HG02870 (cell line): ENCODE measurements around the gene ATP2C1.
"Not testable (repeated sequence)": the region's sequence is repeated elsewhere in the genome, so short reads cannot be mapped to it uniquely, and the experiment has no call there.

Experiments used
- ATAC-seq: cut with Tn5 transposase; IDR thresholded peaks from one replicate; pipeline ENCODE4 v1.9.1; 2021; ENCODE audit warnings: mild to moderate bottlenecking, moderate library complexity; ENCODE audit not compliant: unreplicated experiment

The ATP2C1 gene

DNA sequence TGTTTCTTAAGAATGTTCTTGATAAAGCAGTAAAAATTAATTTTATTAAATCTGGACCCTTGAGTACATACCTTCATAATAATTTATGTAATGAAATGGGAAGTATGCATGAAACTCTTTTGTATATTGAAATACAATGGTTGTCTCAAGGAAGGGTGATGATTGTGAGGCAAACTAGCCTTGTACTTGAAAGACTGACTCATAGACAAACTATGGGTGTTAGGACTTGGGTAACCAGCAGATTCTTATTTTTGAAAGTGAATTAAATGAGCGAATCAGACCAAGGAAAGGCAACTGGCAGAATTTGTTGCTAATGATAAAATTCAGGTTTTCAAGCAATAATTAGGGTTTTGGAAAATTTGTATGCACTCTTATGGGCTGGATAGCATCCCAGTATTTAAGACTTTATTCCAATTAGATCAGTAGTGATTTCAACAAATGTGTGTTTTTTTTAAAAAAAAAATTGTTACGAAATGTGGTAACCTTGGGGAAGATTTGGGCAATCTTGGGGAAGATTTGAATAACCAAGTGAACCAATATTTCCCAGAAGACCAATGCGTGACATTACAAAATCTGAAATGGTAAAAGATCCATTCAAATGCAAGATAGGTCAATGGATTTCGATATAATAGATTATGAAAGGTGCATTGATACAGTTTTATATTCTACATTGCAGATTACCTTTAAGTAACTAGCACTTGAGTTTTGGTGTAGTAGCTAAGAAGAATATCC is 42.0 kb downstream of the ATP2C1 start:
- no peak for ATAC-seq

- ATAC-seq, result no peak
Measured at GRCh38 chr3:130939753-130940152, 45.9 kb downstream of the ATP2C1 start.

DNA sequence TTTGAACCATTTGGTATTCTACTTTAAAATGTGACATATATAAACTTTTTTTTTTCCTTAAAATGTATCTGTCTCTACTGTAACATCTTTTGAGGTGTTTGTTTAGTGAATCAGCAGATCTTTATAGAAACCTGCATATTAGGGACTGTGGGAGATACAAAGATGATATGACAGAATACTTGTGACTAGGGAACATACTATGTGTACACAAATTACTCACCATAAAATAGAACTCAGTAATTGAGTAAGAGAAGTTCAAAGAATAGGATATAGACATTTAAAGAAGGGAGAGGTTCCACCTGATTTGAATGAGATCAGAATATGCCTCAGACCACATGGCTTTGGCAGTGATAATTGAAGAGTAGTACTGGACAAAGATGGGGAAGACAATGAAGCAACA is 47.9 kb downstream of the ATP2C1 start:
- no peak for ATAC-seq

- ATAC-seq, result no peak
Measured at GRCh38 chr3:130946882-130947281, 53.0 kb downstream of the ATP2C1 start.

DNA sequence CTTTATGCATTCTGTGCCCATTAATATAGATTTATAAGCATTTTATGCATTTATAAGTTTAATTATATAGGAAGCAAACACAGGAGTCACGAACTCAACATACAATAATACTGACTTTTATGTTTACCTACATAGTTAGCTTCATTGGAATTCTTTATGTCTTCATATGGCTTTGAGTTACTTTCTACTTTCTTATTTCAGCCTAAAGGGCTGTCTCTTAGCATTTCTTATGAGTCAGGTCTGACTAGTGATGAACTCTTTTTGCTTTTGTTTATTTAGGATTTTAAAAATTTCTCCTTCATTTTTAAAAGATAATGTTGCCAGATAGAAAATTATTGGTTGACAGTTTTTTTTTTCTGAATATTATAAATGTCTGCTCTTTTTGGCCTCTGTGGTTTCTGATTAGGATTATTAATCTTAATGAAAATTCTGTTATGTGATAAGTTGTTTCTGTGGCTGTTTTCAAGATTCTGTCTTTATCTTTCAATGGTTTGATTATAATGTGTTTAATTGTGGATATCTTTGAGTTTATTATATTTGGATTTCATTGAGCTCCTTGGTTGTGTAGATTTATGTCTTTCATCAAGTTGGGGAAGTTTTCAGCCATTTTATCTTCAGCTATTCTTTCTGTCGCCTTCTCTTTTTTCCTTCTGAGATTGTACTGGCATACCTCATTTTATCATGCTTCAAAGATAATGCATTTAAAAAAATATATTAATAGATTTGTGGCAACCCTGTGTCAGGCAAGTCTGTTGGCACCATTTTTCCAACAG is 54.3 kb downstream of the ATP2C1 start:
- no peak for ATAC-seq

DNA sequence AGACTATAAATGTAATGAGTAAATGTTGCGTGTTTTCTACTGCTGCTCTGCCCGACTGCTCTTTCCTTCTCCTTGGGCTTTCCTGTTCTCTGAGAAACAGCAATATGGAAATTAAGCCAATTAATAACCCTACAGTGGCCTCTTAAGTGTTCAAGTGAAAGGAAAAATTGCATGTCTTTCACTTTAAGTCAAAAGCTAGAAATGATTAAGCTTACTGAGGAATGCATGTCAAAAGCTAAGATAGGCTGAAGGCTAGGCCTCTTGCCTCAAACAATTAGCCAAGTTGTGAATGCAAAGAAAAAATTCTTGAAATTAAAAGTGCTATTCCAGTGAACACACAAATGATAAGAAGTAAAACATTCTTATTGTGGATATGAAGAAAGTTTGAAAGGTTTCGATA is 55.0 kb downstream of the ATP2C1 start:
- no peak for ATAC-seq

- no peak for ATAC-seq
Measured at GRCh38 chr3:130950124-130950523, 56.2 kb downstream of the ATP2C1 start.

DNA sequence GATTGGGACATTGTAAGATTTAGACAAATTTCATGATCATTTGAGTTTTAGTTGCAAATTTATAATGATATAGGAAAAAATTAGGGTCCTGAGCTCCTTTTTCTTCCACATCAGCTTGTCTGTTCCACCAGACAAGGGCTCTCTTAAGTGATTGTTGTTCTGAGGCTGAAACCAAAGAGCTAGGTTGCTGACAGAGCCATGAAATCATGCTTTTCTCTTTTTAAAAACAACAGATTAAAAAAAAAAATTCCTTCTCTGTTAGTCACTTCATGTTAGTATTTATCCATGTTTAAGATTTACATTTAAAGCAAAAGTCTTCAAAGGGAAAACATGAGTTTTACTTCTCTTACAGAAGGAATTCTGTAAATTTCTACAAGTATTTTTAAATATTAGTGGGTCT is 56.8 kb downstream of the ATP2C1 start:
- ATAC-seq, result no peak

DNA sequence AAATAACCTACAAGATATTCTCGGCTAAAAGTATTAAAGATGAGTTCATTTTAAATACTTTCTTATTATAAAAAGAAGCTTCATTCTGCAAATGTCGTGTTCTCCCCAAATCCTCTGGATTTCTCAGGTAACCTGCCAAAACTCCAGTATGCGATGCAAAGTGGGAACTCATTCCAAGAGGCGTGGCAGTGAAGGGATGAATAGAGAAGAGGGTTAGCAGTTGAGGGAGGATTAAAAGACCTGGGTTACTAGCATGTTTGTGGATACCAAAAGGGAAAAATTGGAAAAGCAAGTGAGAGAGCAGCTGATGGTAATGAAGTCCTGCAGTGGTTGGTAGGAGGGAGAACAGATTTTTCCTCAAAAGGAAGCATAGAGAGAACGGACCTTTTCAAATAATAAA is 61.6 kb downstream of the ATP2C1 start:
- no peak for ATAC-seq

- no peak for ATAC-seq
Measured at GRCh38 chr3:130956281-130956680, 62.4 kb downstream of the ATP2C1 start.

- ATAC-seq, result no peak
Measured at GRCh38 chr3:130956721-130957120, 62.8 kb downstream of the ATP2C1 start.

DNA sequence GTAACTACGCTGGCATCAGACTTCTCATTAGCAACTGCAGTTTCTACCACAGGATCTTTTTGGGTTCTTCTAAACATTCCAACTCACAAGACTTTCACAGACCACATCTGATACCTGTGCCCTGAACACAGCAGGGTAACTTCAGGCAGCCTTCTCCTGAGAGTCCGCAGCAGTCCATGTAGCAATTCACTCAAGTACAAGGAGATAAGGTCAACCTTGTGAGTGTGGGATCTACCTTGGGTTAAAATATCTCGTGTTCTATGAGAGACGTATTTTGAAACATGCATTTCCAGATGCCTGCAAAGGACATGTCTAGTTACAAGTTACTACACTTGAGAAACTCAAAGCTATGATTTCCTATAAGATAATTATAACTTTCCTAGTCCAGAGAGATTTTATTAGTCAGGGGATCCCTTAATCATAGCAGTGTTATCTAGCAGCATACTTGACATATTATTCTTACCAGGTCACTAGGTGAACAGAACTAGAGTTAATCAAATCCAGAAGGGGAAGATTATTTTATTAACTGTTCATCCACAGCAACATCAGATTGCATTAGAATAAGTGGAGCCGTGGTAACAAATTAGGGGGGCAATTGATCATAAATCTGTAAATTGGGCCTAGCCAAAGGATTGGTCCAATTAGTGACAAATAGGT is 66.4 kb downstream of the ATP2C1 start:
- no peak for ATAC-seq

DNA sequence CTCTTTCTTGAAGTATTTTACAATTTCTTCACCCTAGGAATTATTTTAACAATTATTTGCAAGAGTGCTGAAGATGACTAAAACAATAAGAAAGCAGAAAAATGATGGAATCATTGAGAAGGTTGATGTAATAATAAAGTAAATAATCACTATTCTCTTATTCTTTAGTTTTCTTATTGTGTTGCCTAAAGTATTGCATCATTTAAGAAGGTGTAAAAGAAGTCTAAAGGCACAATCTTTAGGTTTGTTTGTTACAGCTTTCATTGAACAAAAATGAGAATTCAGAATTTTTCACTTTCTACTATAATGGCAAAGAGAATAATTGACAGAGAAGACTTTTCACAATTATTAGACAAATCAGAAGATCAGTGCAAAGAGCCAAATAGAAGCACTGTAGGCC is 67.6 kb downstream of the ATP2C1 start:
- no peak for ATAC-seq

DNA sequence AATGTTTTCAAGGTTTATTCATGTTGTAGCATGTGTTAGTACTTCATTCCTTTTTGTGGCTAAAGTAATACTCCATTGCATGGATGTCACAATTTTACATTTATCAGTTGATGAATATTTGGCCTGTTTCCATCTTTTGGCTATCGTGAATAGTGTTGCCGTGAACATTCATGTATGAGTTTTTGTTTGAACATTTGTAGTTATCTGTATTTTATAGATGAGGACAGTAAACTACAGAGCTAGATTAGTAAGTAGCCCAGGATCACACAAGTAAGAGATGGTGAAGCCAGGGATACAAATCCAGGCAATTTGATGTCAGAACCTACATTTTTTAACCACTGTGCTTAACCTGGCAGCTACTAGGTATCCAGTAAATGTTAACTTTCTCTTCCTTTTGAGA is 69.6 kb downstream of the ATP2C1 start:
- ATAC-seq, result no peak

DNA sequence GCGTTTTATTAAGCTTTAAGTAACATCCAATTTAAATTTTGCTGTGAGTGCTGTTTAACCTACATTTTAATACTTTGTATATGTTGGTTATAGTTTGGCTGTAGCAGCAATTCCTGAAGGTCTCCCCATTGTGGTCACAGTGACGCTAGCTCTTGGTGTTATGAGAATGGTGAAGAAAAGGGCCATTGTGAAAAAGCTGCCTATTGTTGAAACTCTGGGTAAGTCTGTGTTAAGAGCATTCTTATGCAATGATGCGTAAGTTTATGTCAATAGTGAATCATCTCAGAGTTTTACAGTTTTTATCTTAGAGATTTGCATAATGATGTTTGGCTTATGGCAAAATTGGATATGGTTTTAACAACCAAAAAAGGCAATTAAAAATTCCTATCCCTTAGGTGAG is 70.0 kb downstream of the ATP2C1 start:
- ATAC-seq, result no peak

GRCh38 chr3:130967281-130967680 is 73.4 kb downstream of the ATP2C1 start:
- no peak for ATAC-seq

- no peak for ATAC-seq
Measured at GRCh38 chr3:130968221-130968620, 74.3 kb downstream of the ATP2C1 start.

- no peak for ATAC-seq
Measured at GRCh38 chr3:130969621-130970020, 75.7 kb downstream of the ATP2C1 start.

GRCh38 chr3:130971208-130971607 is 77.3 kb downstream of the ATP2C1 start:
- no peak for ATAC-seq

GRCh38 chr3:130972592-130972991 is 78.7 kb downstream of the ATP2C1 start:
- not testable (repeated sequence) for ATAC-seq

- ATAC-seq, result no peak
Measured at GRCh38 chr3:130973406-130973805, 79.5 kb downstream of the ATP2C1 start.

GRCh38 chr3:130974201-130974600 is 80.3 kb downstream of the ATP2C1 start:
- no peak for ATAC-seq
